Muscle layer of duodenum (tissue), 2 donors: ENCODE measurements around the gene FBXL12.
A peak's percentile ranks its signal among the peaks of the same experiment; 100 is the strongest.
"Not testable (repeated sequence)": the region's sequence is repeated elsewhere in the genome, so short reads cannot be mapped to it uniquely, and the experiment has no call there.

Experiments
- H3K27ac ChIP-seq: one replicate; pipeline ENCODE4 v1.7.0; 2013; ENCODE audit warnings: mild to moderate bottlenecking, low read length
- H3K27me3 ChIP-seq: one replicate; pipeline ENCODE4 v1.7.0; 2013; ENCODE audit warnings: low read depth, mild to moderate bottlenecking, control low read depth, low read length
- H3K36me3 ChIP-seq, 2 donors: one replicate each; pipeline ENCODE4 v1.7.0; 2013; ENCODE audit warnings: low read length in 2 of 2, control low read depth in 1 of 2, mild to moderate bottlenecking in 1 of 2; ENCODE audit not compliant: insufficient read depth in 2 of 2, control insufficient read depth in 1 of 2
- H3K4me1 ChIP-seq, 2 donors: one replicate each; pipeline ENCODE4 v1.7.0; 2013; ENCODE audit warnings: low read length in 2 of 2, mild to moderate bottlenecking in 2 of 2, control low read depth in 1 of 2, moderate library complexity in 1 of 2; ENCODE audit not compliant: insufficient read depth in 2 of 2, control insufficient read depth in 1 of 2
- H3K4me3 ChIP-seq, 2 donors: one replicate each; pipeline ENCODE4 v1.7.0; 2013; ENCODE audit warnings: low read length in 2 of 2, low read depth in 1 of 2, mild to moderate bottlenecking in 1 of 2
- H3K9me3 ChIP-seq, 2 donors: one replicate each; pipeline ENCODE4 v1.7.0; 2013; ENCODE audit warnings: low read length in 2 of 2, control low read depth in 1 of 2, mild to moderate bottlenecking in 1 of 2; ENCODE audit not compliant: control insufficient read depth in 1 of 2
- donor health status: healthy.

The FBXL12 gene

DNA sequence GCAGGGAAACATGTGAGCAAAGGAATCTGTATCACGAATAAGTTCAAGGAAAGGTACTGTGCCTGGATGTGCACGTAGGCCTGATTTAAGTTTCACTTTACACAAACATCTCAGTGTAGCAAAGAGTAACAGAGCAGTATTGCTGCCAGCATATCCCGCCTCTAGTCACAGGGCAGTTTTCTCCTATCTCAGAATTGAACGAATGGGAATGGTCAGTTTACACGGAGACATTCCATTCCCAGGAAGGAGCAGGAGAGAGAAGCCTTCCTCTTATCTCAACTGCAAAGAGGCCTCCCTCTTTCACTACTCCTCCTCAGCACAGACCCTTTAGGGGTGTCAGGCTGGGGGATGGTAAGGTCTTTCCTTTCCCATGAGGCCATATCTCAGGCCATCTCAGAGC, 29.3 kb downstream of the FBXL12 start:
- not testable (repeated sequence) for H3K36me3 ChIP-seq, H3K4me1 ChIP-seq, H3K4me3 ChIP-seq, H3K9me3 ChIP-seq, H3K27me3 ChIP-seq, H3K27ac ChIP-seq

DNA sequence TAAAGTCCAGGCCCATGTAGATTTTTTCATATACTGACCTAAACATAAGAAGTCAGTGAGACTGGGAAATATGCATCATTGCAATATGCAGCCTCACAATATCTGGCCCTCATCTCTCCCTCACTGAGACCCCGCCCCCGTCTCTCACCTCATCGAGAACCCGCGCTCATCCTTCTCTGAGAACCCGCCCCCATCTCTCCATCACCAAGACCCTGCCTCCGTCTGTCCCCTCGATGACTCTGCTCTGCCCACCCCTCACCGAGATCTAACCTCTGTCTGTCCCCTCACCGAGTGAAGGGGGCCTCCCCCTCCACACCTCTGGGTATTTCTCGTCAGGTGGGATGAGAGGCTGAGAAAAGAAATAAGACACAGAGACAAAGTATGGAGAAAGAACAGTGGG, 29.8 kb downstream of the FBXL12 start:
- Histone ChIP-seq H3K9me3 (no peaks in the 10 kb centered on the region), H3K4me3 (no peak overlapping the region), H3K27me3 (no peaks in the 10 kb centered on the region), H3K36me3 (no peaks in the 10 kb centered on the region), H3K4me1 (peaks cover 0 to 3% of the 10 kb centered on the region in 2 donors), H3K27ac (no peak overlapping the region)

DNA sequence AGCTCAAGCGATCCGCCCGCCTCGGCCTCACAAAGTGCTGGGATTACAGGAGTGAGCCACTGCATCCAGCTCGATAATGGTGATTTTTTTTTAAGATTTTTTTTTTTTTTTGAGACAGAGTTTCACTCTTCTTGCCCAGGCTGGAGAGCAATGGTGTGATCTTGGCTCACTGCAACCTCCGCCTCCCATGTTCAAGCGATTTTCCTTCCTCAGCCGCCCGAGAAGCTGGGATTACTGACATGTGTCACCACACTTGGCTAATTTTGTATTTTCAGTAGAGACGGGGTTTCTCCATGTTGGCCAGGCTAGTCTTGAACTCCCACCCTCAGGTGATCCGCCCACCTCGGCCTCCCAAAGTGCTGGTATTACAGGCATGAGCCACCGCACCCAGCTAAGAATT, 30.3 kb downstream of the FBXL12 start:
- not testable (repeated sequence) for H3K9me3 ChIP-seq, H3K4me3 ChIP-seq, H3K36me3 ChIP-seq, H3K27me3 ChIP-seq, H3K27ac ChIP-seq, H3K4me1 ChIP-seq

DNA sequence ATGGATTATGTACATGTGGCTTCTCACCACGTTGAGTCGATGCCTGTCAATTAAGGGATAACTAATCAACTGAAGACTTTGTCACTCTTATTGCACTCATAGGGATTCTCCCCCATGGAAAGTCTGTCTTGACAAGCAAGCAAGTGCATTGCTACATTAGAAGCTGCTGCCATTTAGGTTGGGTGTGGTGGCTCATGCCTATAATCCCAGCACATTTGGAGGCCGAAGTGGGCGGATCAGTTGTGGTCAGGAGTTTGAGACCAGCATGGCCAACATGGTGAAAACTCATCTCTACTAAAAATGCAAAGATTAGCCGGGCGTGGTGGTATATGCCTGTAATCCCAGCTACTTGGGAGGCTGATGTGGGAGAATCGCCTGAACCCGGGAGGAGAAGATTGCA, 32.1 kb downstream of the FBXL12 start:
- Histone ChIP-seq H3K27me3 (no peaks in the 10 kb centered on the region), H3K4me3 (peak overlapping the region in 1 of 2 donors; percentile 11), H3K27ac (no peak overlapping the region), H3K9me3 (no peaks in the 10 kb centered on the region), H3K36me3 (no peaks in the 10 kb centered on the region), H3K4me1 (peaks cover 0 to 3% of the 10 kb centered on the region in 2 donors)

DNA sequence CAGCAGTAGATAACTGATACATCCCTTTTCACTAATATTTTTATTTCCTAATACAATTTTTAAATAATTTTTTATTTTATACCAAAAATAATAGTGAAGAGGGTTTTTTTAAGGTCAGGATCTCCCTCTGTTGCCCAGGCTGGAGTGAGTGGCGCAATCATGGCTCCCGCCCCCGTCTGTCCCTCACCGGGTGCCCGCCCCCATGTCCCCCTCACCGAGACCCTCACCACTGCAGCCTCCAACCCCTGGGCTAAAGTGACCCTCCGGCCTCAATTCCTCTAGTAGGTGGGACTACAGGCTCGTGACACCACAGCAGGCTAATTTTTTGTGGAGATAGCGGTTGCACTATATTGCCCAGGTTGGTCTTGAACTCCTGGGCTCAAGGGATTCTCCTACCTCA, 32.5 kb downstream of the FBXL12 start:
- Histone ChIP-seq H3K27me3 (no peaks in the 10 kb centered on the region), H3K27ac (peak overlapping the region; percentile 88), H3K36me3 (no peaks in the 10 kb centered on the region), H3K9me3 (no peaks in the 10 kb centered on the region), H3K4me1 (peaks cover 0 to 3% of the 10 kb centered on the region in 2 donors), H3K4me3 (peak overlapping the region; percentile 64 to 86)

DNA sequence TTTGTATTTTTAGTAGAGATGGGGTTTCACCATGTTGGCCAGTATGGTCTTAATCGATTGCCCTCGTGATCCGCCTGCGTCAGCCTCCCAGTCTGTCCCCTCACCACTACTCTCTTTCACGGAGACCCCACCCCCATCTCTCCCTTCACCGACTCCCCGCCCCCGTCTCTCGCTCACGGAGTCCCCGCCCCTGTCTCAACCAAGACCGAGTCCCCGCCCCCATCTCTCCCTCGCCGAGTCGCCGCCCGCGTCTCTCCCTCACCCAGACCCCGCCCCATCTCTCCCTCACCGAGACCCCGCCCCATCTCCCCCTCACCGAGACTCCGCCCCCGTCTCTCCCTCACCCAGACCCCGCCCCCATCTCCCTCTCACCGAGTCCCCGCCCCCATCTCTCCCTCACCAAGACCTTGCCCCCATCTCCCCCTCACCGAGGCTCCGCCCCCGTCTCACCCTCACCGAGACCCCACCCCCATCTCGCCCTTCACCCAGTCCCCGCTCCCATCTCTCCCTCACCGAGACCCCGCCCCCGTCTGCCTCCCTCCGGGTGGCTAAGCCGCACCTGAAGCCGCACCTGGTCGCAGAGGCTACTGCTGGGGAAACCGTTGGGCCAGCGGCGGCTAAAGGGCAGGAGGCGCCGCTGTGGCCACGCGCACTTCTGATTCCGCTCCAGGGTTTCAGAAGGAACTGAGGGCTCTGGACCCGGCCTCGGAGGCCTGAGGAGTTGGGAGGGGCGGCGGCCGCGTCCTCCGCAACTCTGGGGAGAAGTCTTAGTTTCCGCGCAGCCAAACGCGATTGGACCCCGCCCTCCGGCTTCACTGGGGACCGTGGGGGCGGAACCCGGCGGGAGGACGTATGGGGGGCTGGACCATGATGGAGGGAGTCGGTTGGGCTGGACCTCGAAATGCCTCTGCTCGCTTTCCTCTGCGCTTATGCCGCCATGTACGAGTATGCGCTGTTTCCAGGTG, 33.2 kb downstream of the FBXL12 start:
- Histone ChIP-seq H3K27me3 (no peaks in the 10 kb centered on the region), H3K36me3 (no peaks in the 10 kb centered on the region), H3K4me3 (peak overlapping the region; percentile 64 to 86), H3K9me3 (no peaks in the 10 kb centered on the region), H3K27ac (peak overlapping the region; percentile 88), H3K4me1 (no peaks in the 10 kb centered on the region)

DNA sequence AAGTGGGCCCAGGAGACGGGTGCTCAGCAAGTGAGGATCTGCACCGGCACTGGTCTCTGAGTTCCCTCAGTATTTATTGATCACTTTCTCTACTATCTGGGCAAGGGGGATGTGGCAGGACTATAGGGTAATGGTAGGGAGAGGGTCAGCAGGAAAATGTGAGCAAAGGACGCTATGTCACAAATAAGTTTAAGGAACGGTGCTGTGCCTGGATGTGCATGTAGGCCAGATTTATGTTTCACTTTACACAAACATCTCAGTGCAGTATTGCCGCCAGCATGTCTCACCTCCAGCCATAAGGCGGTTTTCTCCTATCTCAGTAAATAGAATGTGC, 34.7 kb downstream of the FBXL12 start:
- not testable (repeated sequence) for H3K4me1 ChIP-seq, H3K27ac ChIP-seq, H3K27me3 ChIP-seq, H3K36me3 ChIP-seq, H3K9me3 ChIP-seq, H3K4me3 ChIP-seq

DNA sequence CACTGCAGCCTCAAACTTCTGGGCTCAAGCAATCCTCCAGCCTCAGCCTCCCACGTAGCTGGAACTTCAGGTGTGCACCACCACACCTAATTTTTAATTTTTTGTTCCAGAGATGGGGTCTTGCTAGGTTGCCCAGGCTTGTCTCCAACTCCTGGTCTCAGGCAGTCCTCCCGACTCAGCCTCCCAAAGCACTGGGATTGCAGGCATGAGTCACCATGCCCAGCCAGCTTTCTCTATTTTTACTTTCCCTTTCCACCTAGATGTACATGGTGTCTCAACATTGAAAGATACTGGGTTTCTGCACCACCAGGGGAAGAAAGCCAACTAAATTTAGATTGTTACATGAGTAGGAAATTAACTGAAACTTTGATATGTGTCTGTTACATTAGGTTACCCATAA, 36.5 kb downstream of the FBXL12 start:
- H3K27ac ChIP-seq, result no peak overlapping the region
- H3K4me1 ChIP-seq, result no peaks in the 10 kb centered on the region
- peaks cover 0 to 3% of the 10 kb centered on the region in 2 donors for H3K36me3 ChIP-seq
- H3K27me3 ChIP-seq, result no peaks in the 10 kb centered on the region
- no peak overlapping the region for H3K4me3 ChIP-seq
- peaks cover 0 to 3% of the 10 kb centered on the region in 2 donors for H3K9me3 ChIP-seq

DNA sequence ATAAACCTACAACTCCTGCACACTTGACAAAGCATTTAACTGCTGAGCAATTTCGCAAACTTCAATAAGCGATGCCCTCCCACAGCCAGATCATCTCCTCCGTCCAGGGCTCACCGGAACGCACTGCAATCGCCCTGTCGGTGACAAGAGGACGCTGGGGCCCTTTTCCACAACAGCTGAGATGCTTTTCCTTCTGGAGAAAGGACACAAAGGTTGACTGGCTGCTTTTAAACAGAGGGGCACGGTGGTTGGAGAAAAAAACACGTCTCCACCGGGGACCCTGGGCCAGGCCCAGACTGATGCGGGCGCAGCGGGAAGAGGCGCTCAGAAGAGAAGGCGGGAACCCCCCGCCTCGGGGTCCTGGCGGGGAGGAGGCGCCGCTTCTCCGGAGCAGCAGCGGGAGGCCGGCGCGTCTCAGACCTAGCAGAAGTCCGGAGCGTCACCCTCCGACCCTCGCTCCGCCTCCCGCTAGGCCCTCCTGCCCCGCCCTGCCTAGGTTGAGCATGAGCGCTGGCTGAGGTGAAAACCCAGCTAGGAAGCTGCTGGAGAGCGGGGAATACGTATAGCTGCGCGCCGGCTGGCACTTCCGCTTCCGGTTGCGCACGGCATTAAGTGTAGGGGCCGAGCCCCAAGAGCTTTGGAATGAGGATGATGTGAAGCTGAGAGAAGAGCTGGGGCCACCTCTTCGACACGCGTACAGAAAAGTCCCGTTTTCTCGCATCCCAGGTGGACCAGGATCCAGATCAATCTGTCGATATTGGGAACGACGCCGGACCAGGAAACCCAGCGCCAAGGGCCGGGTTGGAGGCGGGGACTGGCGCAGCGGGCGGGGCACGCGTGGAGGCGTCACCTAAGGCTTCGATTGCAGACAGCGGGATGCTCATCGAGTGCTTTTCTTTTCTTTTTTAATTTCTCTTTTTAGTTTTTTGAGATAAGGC, 50.4 kb downstream of the FBXL12 start, which contains the start of gene ZNF846:
Gene ZNF846 (minus strand): TSS at position 564 of the 938 bp plus-strand sequence. CDS start 3,788 bp downstream, outside the sequence.
- peak within 1 kb of the TSS; percentile 87 to 93 for H3K4me3 ChIP-seq
- no peaks in the 10 kb centered on the region for H3K9me3 ChIP-seq
- H3K4me1 ChIP-seq, result peaks cover 0 to 13% of the 10 kb centered on the region in 2 donors
- no peaks in the 10 kb centered on the region for H3K27me3 ChIP-seq
- H3K27ac ChIP-seq, result peak within 1 kb of the TSS; percentile 97
- H3K36me3 ChIP-seq, result peaks cover 0 to 16% of the 10 kb centered on the region in 2 donors
